WTC11 (cell line): ENCODE results near the gene EHMT1. TPM values are rescaled to one million over a fixed set of nuclear protein-coding genes. Genes with fewer than 3 reads are reported as not detected.

Source experiments
- ATAC-seq: fragments of 200-7000 bp; cut with Tn5 transposase; 2 replicates; pipeline ENCODE4 v1.10.0; 2021; ENCODE audit warnings: mild to moderate bottlenecking, moderate library complexity
- CTCF ChIA-PET: fragments of 300-600 bp; sonication (Branson Sonifier 250); formaldehyde crosslinking; loops from one replicate; lab custom pipeline; 2021; ENCODE audit warnings: antibody characterized with exemption; lab: Charles Lee
- POLR2A ChIA-PET: fragments of 350-600 bp; sonication (Branson Sonifier 250); formaldehyde crosslinking; loops from one replicate; lab custom pipeline; 2021; ENCODE audit warnings: antibody characterized with exemption; lab: Charles Lee
- DNase-seq: peaks from one replicate; pipeline ENCODE4 v3.0.0; 2021; ENCODE audit warnings: low spot score
- H3K27ac Mint-ChIP-seq: 2 replicates; pipeline ENCODE4 v1.8.0; 2021; ENCODE audit warnings: mixed read lengths
- H3K27me3 Mint-ChIP-seq: 2 replicates; pipeline ENCODE4 v1.8.0; 2021; ENCODE audit warnings: low read depth, mild to moderate bottlenecking, moderate library complexity, mixed read lengths
- H3K36me3 Mint-ChIP-seq: 2 replicates; pipeline ENCODE4 v1.8.0; 2021; ENCODE audit warnings: mixed read lengths
- H3K4me1 Mint-ChIP-seq: 2 replicates; pipeline ENCODE4 v1.8.0; 2022; ENCODE audit warnings: mixed read lengths
- H3K4me3 Mint-ChIP-seq: 2 replicates; pipeline ENCODE4 v1.8.0; 2021; ENCODE audit warnings: mild to moderate bottlenecking, moderate library complexity, mixed read lengths
- H3K9me3 Mint-ChIP-seq: 2 replicates; pipeline ENCODE4 v1.8.0; 2021; ENCODE audit warnings: mixed read lengths
- CREM ChIP-seq: sonication (generic); formaldehyde crosslinking; IDR thresholded peaks from 2 replicates; pipeline ENCODE4 v1.8.1; 2022; ENCODE audit warnings: mild to moderate bottlenecking, missing genetic modification reagents, moderate library complexity
- ELF4 ChIP-seq: sonication (generic); formaldehyde crosslinking; IDR thresholded peaks from 2 replicates; pipeline ENCODE4 v1.8.1; 2022; ENCODE audit warnings: low read depth, mild to moderate bottlenecking, moderate library complexity, missing genetic modification reagents
- ERG ChIP-seq: fragments of 250-450 bp; sonication (Bioruptor Pico); IDR thresholded peaks from 2 replicates; pipeline ENCODE4 v1.8.0; 2021; ENCODE audit warnings: mild to moderate bottlenecking
- FOXK1 ChIP-seq: sonication (generic); formaldehyde crosslinking; IDR thresholded peaks from 2 replicates; pipeline ENCODE4 v1.8.0; 2022; ENCODE audit warnings: mild to moderate bottlenecking, moderate library complexity, missing genetic modification reagents
- HMGXB4 ChIP-seq: sonication (generic); formaldehyde crosslinking; IDR thresholded peaks from 2 replicates; pipeline ENCODE4 v1.8.1; 2023; ENCODE audit warnings: mild to moderate bottlenecking, moderate library complexity, missing genetic modification reagents
- IRF2 ChIP-seq: sonication (generic); formaldehyde crosslinking; IDR thresholded peaks from 2 replicates; pipeline ENCODE4 v1.8.0; 2022; ENCODE audit warnings: low read depth, missing genetic modification reagents, borderline replicate concordance
- JUN ChIP-seq: sonication (generic); formaldehyde crosslinking; IDR thresholded peaks from 2 replicates; pipeline ENCODE4 v1.8.0; 2023; ENCODE audit warnings: mild to moderate bottlenecking, missing genetic modification reagents
- KAT7 ChIP-seq: sonication (generic); formaldehyde crosslinking; IDR thresholded peaks from 2 replicates; pipeline ENCODE4 v1.8.1; 2023; ENCODE audit warnings: missing genetic modification reagents, mild to moderate bottlenecking, borderline replicate concordance
- NFE2L1 ChIP-seq: sonication (generic); formaldehyde crosslinking; IDR thresholded peaks from 2 replicates; pipeline ENCODE4 v1.8.1; 2023; ENCODE audit warnings: missing genetic modification reagents
- NR3C1 ChIP-seq: sonication (generic); formaldehyde crosslinking; conservative IDR thresholded peaks from 2 replicates; pipeline ENCODE4 v1.8.1; 2023; ENCODE audit warnings: low read depth, mild to moderate bottlenecking, missing genetic modification reagents
- SMAD4 ChIP-seq: sonication (generic); formaldehyde crosslinking; IDR thresholded peaks from 2 replicates; pipeline ENCODE4 v1.8.0; 2022; ENCODE audit warnings: mild to moderate bottlenecking, missing genetic modification reagents
- STAT6 ChIP-seq: sonication (generic); formaldehyde crosslinking; conservative IDR thresholded peaks from 2 replicates; pipeline ENCODE4 v1.8.1; 2023; ENCODE audit warnings: mild to moderate bottlenecking, low read depth, missing genetic modification reagents, moderate library complexity
- TCF7 ChIP-seq: sonication (generic); formaldehyde crosslinking; IDR thresholded peaks from 2 replicates; pipeline ENCODE4 v1.8.0; 2022; ENCODE audit warnings: mild to moderate bottlenecking, low read depth, missing genetic modification reagents, moderate library complexity
- TEAD4 ChIP-seq: sonication (generic); formaldehyde crosslinking; IDR thresholded peaks from 2 replicates; pipeline ENCODE4 v1.8.0; 2022; ENCODE audit warnings: mild to moderate bottlenecking, missing genetic modification reagents
- TP53 ChIP-seq: sonication (generic); formaldehyde crosslinking; IDR thresholded peaks from 2 replicates; pipeline ENCODE4 v1.8.1; 2023; ENCODE audit warnings: mild to moderate bottlenecking, missing genetic modification reagents
- ZBTB21 ChIP-seq: sonication (generic); formaldehyde crosslinking; IDR thresholded peaks from 2 replicates; pipeline ENCODE4 v1.8.1; 2023; ENCODE audit warnings: mild to moderate bottlenecking, missing genetic modification reagents, borderline replicate concordance
- ZNF121 ChIP-seq: sonication (generic); formaldehyde crosslinking; IDR thresholded peaks from 2 replicates; pipeline ENCODE4 v1.8.0; 2023; ENCODE audit warnings: missing genetic modification reagents
- ZNF219 ChIP-seq: sonication (generic); formaldehyde crosslinking; IDR thresholded peaks from 2 replicates; pipeline ENCODE4 v1.8.0; 2023; ENCODE audit warnings: missing genetic modification reagents, mild to moderate bottlenecking, borderline replicate concordance
- total RNA-seq: library from RNA; stranded (reverse); gene quantifications from 3 replicates; pipeline ENCODE4 v1.2.3, GENCODE V29; 2021
- TF ChIP-seq, protein P1 (sequence below): sonication (generic); formaldehyde crosslinking; IDR thresholded peaks from 2 replicates; pipeline ENCODE4 v1.8.1; 2023; ENCODE audit warnings: mild to moderate bottlenecking, missing genetic modification reagents, moderate library complexity
- TF ChIP-seq, protein P2 (sequence below): sonication (generic); formaldehyde crosslinking; IDR thresholded peaks from 2 replicates; pipeline ENCODE4 v1.8.0; 2022; ENCODE audit warnings: mild to moderate bottlenecking, missing genetic modification reagents

The EHMT1 gene
- total RNA-seq, 1 experiment from 2014 or later = 170 TPM

DNA sequence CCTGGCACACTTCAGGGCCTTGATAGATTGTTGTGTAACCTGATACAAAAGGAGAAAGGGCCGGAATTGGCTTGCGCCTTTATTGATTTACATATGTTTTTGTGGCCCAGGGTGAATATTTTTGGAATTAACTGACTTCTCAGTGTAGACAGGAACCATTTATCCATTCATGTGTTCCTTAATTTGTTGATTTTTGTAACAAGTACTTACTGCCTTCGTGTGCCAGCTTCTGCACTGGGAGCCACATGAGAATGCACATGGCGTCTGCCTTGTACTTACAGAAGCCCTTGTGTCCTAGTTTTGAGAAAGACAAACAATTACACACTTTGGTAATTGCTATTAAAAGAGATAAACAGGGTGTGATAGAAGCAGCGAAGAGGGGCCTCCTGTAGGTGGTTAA, 26.4 kb downstream of the EHMT1 start:
- Mint-ChIP-seq H3K4me1 (peaks cover 27% of the 10 kb centered on the region), H3K4me3 (no peak overlapping the region), H3K36me3 (peaks cover 14% of the 10 kb centered on the region), H3K9me3 (no peaks in the 10 kb centered on the region)
- no peak for ATAC-seq
- CTCF ChIA-PET = interaction anchor here (1.5 kb wide), 1 partner anchor 40 kb away, joined by 3 read pairs; the partner anchor contains the start of gene ARRDC1
- TF ChIP-seq TEAD4 = no peak
- no peak for TF ChIP-seq KAT7 (CRISPR knock-in tag)
- TF ChIP-seq ELF4 (CRISPR knock-in tag) = no peak
- TF ChIP-seq NFE2L1 (CRISPR knock-in tag) = no peak
- TF ChIP-seq, all 79 proteins: peak for 0
- no peaks in the 10 kb centered on the region for H3K27me3 Mint-ChIP-seq
- POLR2A ChIA-PET = no interaction called here
- no peak for DNase-seq
- H3K27ac Mint-ChIP-seq = peak overlapping the region; percentile 88

- Mint-ChIP-seq H3K4me1 (peaks cover 27% of the 10 kb centered on the region), H3K36me3 (peaks cover 17% of the 10 kb centered on the region), H3K27me3 (no peaks in the 10 kb centered on the region), H3K9me3 (no peaks in the 10 kb centered on the region), H3K27ac (peak overlapping the region; percentile 86), H3K4me3 (no peak overlapping the region)
- ChIA-PET POLR2A (interaction anchor here (1.4 kb wide), 1 partner anchor 19 kb away, joined by 3 read pairs; no protein-coding TSS in a partner anchor), CTCF (interaction anchor here (0.7 to 1.6 kb wide), 4 partner anchors 27 to 67 kb away, joined by 3 read pairs; partner anchors contain the start of gene ARRDC1)
- TF ChIP-seq, protein P1, sequence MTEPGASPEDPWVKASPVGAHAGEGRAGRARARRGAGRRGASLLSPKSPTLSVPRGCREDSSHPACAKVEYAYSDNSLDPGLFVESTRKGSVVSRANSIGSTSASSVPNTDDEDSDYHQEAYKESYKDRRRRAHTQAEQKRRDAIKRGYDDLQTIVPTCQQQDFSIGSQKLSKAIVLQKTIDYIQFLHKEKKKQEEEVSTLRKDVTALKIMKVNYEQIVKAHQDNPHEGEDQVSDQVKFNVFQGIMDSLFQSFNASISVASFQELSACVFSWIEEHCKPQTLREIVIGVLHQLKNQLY (CRISPR knock-in tag) = no peak
- TF ChIP-seq HMGXB4 (CRISPR knock-in tag) (no peak), KAT7 (CRISPR knock-in tag) (no peak), SMAD4 (no peak), FOXK1 (CRISPR knock-in tag) (no peak), ERG (CRISPR knock-in tag) (no peak)
- TF ChIP-seq, protein P2, sequence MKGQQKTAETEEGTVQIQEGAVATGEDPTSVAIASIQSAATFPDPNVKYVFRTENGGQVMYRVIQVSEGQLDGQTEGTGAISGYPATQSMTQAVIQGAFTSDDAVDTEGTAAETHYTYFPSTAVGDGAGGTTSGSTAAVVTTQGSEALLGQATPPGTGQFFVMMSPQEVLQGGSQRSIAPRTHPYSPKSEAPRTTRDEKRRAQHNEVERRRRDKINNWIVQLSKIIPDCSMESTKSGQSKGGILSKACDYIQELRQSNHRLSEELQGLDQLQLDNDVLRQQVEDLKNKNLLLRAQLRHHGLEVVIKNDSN = no peak
- no peak for ATAC-seq
- no peak for DNase-seq
Observed at GRCh38 chr9:137646341-137646740, 27.5 kb downstream of the EHMT1 start.

DNA sequence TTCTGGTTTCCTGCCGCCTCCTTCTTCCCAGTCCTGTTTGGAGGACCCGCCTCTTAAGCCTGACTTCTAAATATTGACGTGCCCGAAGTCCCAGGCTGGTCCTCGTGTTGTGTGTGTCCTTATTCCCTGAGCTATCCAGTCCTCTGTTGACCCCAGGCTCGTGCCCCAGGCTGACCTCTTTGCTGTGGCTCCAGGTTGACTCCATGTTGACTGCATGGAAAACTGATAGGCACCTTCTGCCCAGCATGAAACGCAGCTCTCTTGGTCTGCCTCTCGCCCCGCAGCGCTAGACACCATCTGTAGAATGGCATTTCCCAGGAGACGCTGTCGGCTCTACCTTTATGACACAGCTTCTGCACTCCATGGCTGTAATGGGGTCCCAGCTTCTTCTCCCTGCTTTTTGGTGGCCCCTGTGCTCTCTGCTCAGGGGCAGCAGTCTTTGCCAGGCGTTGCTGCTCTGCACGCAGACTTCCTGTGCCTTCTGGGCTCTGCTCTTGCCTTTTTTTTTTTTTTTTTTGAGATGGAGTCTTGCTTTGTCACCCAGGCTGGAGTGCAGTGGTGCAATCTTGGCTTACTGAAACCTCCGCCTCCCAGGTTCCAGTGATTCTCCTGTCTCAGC, 28.4 kb downstream of the EHMT1 start:
- POLR2A ChIA-PET = interaction anchor here (1.4 kb wide), 1 partner anchor 18 kb away, joined by 3 read pairs; no protein-coding TSS in a partner anchor
- Mint-ChIP-seq H3K4me1 (peaks cover 27% of the 10 kb centered on the region), H3K36me3 (peaks cover 21% of the 10 kb centered on the region), H3K4me3 (no peak overlapping the region), H3K27me3 (no peaks in the 10 kb centered on the region), H3K9me3 (no peaks in the 10 kb centered on the region), H3K27ac (peak overlapping the region; percentile 86)
- ATAC-seq (no peak), DNase-seq (no peak)
- CTCF ChIA-PET = interaction anchor here (0.7 to 1.6 kb wide), 3 partner anchors 13 to 68 kb away, joined by 3 to 4 read pairs (median 3); no protein-coding TSS in a partner anchor
- TF ChIP-seq HMGXB4 (CRISPR knock-in tag) = no peak
- no peak for TF ChIP-seq STAT6 (CRISPR knock-in tag)
- no peak for TF ChIP-seq TCF7 (CRISPR knock-in tag)
- no peak for TF ChIP-seq TP53
- no peak for TF ChIP-seq NR3C1
- no peak for TF ChIP-seq CREM (CRISPR knock-in tag)
- TF ChIP-seq ZNF219 (CRISPR knock-in tag) = no peak
- TF ChIP-seq JUN = no peak
- TF ChIP-seq ZNF121 (CRISPR knock-in tag) = no peak
- TF ChIP-seq IRF2 = no peak
- TF ChIP-seq ZBTB21 = no peak
- TF ChIP-seq ERG (CRISPR knock-in tag) = no peak
